Gastroesophageal sphincter (tissue), 4 donors: ENCODE data around the gene CSF2RB. TPM values are rescaled to one million over a fixed set of nuclear protein-coding genes. Genes with fewer than 3 reads are reported as not detected.
"Not testable (repeated sequence)": the region's sequence is repeated elsewhere in the genome, so short reads cannot be mapped to it uniquely, and the experiment has no call there.

Source experiments
- ATAC-seq: fragments of 150-250 bp; one replicate; pipeline ENCODE4 v1.9.1; 2016; ENCODE audit warnings: mild to moderate bottlenecking, moderate library complexity
- H3K27ac ChIP-seq, 4 donors: fragments of 200-600 bp; sonication (generic) in 3 of 4; 1 replicate in 3 of 4; 2 replicates in 1 of 4; pipeline ENCODE4 v1.5.1; 2016 to 2019
- H3K27me3 ChIP-seq: fragments of 200-600 bp; sonication (generic); one replicate; pipeline ENCODE4 v1.5.1; 2019
- H3K36me3 ChIP-seq, 2 donors: fragments of 200-600 bp; sonication (generic); one replicate each; pipeline ENCODE4 v1.5.1; 2019; ENCODE audit warnings: control low read depth in 1 of 2
- H3K4me1 ChIP-seq, 3 donors: fragments of 200-600 bp; sonication (generic); 1 replicate in 2 of 3; 2 replicates in 1 of 3; pipeline ENCODE4 v1.5.1; 2016 to 2019; ENCODE audit warnings: control low read depth in 2 of 3
- H3K4me3 ChIP-seq, 2 donors: fragments of 200-600 bp; sonication (generic); one replicate each; pipeline ENCODE4 v1.5.1; 2019; ENCODE audit warnings: mild to moderate bottlenecking in 1 of 2, moderate library complexity in 1 of 2
- H3K9me3 ChIP-seq, 3 donors: fragments of 200-600 bp; sonication (generic); one replicate each; pipeline ENCODE4 v1.5.1; 2017 to 2019; ENCODE audit warnings: control low read depth in 2 of 3
- CTCF ChIP-seq, 4 experiments: fragments of 200-600 bp in 2 of 4; fragments of 450-650 bp in 2 of 4; sonication (generic) in 1 of 4; IDR thresholded peaks; one replicate each; pipeline ENCODE4 v1.5.1; 2017 to 2019; ENCODE audit warnings: antibody characterized with exemption in 4 of 4, mild to moderate bottlenecking in 2 of 4, moderate library complexity in 2 of 4
- EP300 ChIP-seq: sonication (generic); formaldehyde crosslinking; IDR thresholded peaks from one replicate; pipeline ENCODE4 v1.6.1; 2017; ENCODE audit warnings: antibody characterized with exemption, mild to moderate bottlenecking
- POLR2A ChIP-seq, 2 donors: fragments of 450-650 bp; IDR thresholded peaks; one replicate each; pipeline ENCODE4 v1.6.1; 2017; ENCODE audit warnings: antibody characterized with exemption in 2 of 2, mild to moderate bottlenecking in 2 of 2, moderate library complexity in 1 of 2
- POLR2AphosphoS5 ChIP-seq: sonication (generic); formaldehyde crosslinking; IDR thresholded peaks from one replicate; pipeline ENCODE4 v1.6.1; 2017; ENCODE audit warnings: antibody characterized with exemption
- WGBS, 2 donors: methylation state at CpG; one replicate each; pipeline ENCODE4 v1.1.5; 2018; ENCODE audit warnings: low coverage in 1 of 2; 5-methylcytosine and 5-hydroxymethylcytosine counted together
- total RNA-seq, 4 donors: library from RNA; depleted of rRNA; stranded (reverse); fragments of >200 nt; gene quantifications; one replicate each; pipeline ENCODE4 v1.1.0, GENCODE V29; 2016

CSF2RB gene
- total RNA-seq, 4 donors from 2014 or later = 1.4 to 12.0 (median 4.0) TPM

- no peak for ATAC-seq
- peaks cover 0 to 6% (median 0%) of the 10 kb centered on the region in 3 donors for H3K4me1 ChIP-seq
- no peaks in the 10 kb centered on the region for H3K36me3 ChIP-seq
- WGBS, 2 donors = 25 to 52% methylated on average over 3 of the region's 5 CpGs
- TF ChIP-seq POLR2AphosphoS5 (no peak), EP300 (no peak), CTCF (IDR thresholded peaks at IDR 0.05) (no peak), POLR2A (IDR thresholded peaks at IDR 0.05) (no peak)
- H3K9me3 ChIP-seq = peaks cover 0 to 18% (median 0%) of the 10 kb centered on the region in 3 donors
- H3K27ac ChIP-seq = no peak overlapping the region
- H3K4me3 ChIP-seq = no peak overlapping the region
- H3K27me3 ChIP-seq = peaks cover 44% of the 10 kb centered on the region
Measured at GRCh38 chr22:36982136-36982535, 68.7 kb downstream of the CSF2RB start.

- no peak overlapping the region for H3K4me3 ChIP-seq
- ATAC-seq = no peak
- 47 to 69% methylated on average over 4 to 10 of the region's 10 CpGs for WGBS, 2 donors
- no peaks in the 10 kb centered on the region for H3K4me1 ChIP-seq
- no peak overlapping the region for H3K27ac ChIP-seq
- peaks cover 69% of the 10 kb centered on the region for H3K27me3 ChIP-seq
- peaks cover 0 to 18% (median 0%) of the 10 kb centered on the region in 3 donors for H3K9me3 ChIP-seq
- TF ChIP-seq CTCF (IDR thresholded peaks at IDR 0.05) = no peak
- H3K36me3 ChIP-seq = no peaks in the 10 kb centered on the region
Measured at GRCh38 chr22:36985211-36985889, 71.9 kb downstream of the CSF2RB start.

GRCh38 chr22:36986242-36986821, 72.9 kb downstream of the CSF2RB start:
- Histone ChIP-seq H3K27ac (no peak overlapping the region), H3K9me3 (peaks cover 0 to 18% (median 0%) of the 10 kb centered on the region in 3 donors), H3K4me1 (no peaks in the 10 kb centered on the region), H3K36me3 (no peaks in the 10 kb centered on the region), H3K27me3 (peaks cover 75% of the 10 kb centered on the region), H3K4me3 (no peak overlapping the region)
- TF ChIP-seq CTCF (IDR thresholded peaks at IDR 0.05) (peak in 1 of 4 experiments; percentile 25), POLR2AphosphoS5 (no peak)
- no peak for ATAC-seq
- WGBS, 2 donors = 45 to 46% methylated on average over 7 to 8 of the region's 8 CpGs

GRCh38 chr22:36988075-36988832, 74.8 kb downstream of the CSF2RB start:
- 69 to 70% methylated on average over 7 to 11 of the region's 12 CpGs for WGBS, 2 donors
- TF ChIP-seq POLR2AphosphoS5 = no peak
- TF ChIP-seq CTCF (IDR thresholded peaks at IDR 0.05) = no peak
- TF ChIP-seq EP300 = no peak
- no peak for TF ChIP-seq POLR2A (IDR thresholded peaks at IDR 0.05)
- no peak overlapping the region for H3K27ac ChIP-seq
- H3K4me1 ChIP-seq = no peaks in the 10 kb centered on the region
- peaks cover 69% of the 10 kb centered on the region for H3K27me3 ChIP-seq
- H3K4me3 ChIP-seq = no peak overlapping the region
- ATAC-seq = no peak
- no peaks in the 10 kb centered on the region for H3K36me3 ChIP-seq
- peaks cover 0 to 18% (median 0%) of the 10 kb centered on the region in 3 donors for H3K9me3 ChIP-seq

- not testable (repeated sequence) for H3K4me3 ChIP-seq, H3K36me3 ChIP-seq, H3K27ac ChIP-seq, ATAC-seq, H3K4me1 ChIP-seq
- H3K27me3 ChIP-seq = peaks cover 65% of the 10 kb centered on the region
- WGBS, 2 donors = 100% methylated on average over 4 of the region's 4 CpGs; no CpG with 5 or more reads in 1 of the 2 donors
- H3K9me3 ChIP-seq = peaks cover 0 to 18% (median 0%) of the 10 kb centered on the region in 3 donors
Measured at GRCh38 chr22:36989012-36989411, 75.6 kb downstream of the CSF2RB start.

Other genes with a start within 250 kb of the CSF2RB start
- not detected for gene CACNG2, start 209.9 kb upstream of the CSF2RB start, total RNA-seq
- gene IFT27, start 137.5 kb upstream of the CSF2RB start, total RNA-seq = 10 to 100 TPM; 16.3 to 27.6 (median 18.4) TPM
- not detected for gene PVALB, start 96.6 kb upstream of the CSF2RB start, total RNA-seq
- gene NCF4, start 52.6 kb upstream of the CSF2RB start, total RNA-seq = 10 to 100 TPM in 2 of 4 donors, 1 to 10 TPM in 2; 5.4 to 20.5 (median 10.6) TPM
- 10 to 100 TPM; 19.1 to 38.7 (median 31.7) TPM for gene TST, start 105.8 kb downstream of the CSF2RB start, total RNA-seq
- gene MPST, start 106.1 kb downstream of the CSF2RB start, total RNA-seq = 100 to 1,000 TPM; 102 to 144 (median 113) TPM
- gene KCTD17, start 138.1 kb downstream of the CSF2RB start, total RNA-seq = 10 to 100 TPM; 23.3 to 33.2 (median 29.3) TPM
- not detected for gene TMPRSS6, start 196.1 kb downstream of the CSF2RB start, total RNA-seq
- 1 to 10 TPM in 1 of 4 donors, under 1 TPM in 3; 0.07 to 3.1 (median 0.29) TPM for gene IL2RB, start 236.3 kb downstream of the CSF2RB start, total RNA-seq